T follicular helper cell (primary cell): ENCODE measurements around the gene MYCL.

Source experiments
- DNase-seq: peaks from one replicate; pipeline ENCODE4 v3.0.0-alpha.2; 2020; ENCODE audit warnings: low read depth

MYCL gene

DNA sequence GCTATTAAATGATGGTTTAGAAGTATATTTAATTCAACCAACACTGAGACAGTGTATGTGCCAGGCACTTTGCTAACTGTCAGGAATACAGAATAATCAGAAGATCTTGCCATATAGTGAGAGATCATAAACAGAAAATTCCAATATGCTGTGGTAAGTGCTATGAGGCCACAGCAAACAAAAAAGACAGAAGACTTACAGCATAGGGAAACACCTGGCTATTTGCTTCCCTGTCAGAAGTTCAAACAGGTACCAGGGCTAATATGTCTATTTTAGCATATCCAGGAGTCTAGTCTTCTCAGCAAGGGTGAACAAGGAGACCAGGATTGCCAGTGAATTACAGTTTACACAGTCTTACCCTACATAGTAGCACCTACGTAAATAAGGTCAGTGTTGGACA, 48.8 kb downstream of the MYCL start:
- DNase-seq, result no peak

DNA sequence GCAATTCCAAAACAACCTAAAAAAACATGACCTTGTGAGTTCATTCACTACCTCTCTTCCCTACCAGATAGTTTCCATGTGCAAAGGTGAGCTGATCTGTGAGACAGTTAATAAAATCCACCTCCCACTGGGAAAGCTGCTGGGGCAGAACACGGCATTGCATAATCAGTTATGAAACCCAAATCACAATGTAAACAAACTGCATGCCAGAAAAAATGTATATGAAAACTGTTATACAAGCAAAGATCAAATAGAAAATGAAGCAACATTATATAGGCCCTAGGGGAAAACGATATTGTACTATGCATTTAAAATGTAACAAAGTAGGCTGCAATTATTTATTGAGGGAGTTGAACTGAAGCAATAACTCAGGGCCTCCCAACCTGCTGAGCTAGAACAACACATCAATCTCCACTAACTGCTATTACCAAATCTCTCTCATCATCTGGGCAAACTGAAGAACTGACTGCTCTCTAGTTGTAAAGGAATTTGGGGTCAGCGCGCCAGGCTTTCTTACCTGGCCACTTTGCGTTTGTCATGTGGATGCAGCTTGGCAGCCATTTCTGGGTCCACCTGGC, 49.4 kb downstream of the MYCL start:
- DNase-seq, result no peak

DNA sequence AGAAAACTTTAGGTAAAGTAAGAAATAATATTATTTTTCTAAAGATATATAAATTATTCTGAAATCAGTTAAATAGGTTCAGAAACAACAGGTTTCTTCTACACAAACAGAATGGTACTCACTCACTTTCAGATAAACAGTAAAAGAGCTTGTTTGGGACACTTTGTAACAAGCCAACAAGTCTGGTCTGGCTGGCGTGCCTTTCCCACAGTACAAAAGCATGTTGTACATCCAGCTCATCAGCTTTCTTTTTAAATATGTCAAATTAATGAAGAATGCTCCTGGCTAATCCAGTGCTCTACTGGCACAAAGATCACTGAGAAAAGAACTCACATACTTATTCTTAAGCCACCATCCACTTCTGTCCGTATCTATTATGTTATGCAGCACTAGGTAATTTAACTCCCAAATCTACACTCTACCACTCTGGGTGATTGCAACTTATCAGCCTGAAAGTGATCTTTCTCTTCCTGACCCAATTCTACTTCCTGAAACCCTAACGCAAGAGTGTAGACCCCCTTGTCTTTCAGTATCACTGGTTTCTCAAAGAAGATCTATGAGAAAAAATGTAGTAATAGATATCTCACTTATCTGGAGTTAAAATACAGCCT, 51.0 kb downstream of the MYCL start:
- DNase-seq, result no peak

DNA sequence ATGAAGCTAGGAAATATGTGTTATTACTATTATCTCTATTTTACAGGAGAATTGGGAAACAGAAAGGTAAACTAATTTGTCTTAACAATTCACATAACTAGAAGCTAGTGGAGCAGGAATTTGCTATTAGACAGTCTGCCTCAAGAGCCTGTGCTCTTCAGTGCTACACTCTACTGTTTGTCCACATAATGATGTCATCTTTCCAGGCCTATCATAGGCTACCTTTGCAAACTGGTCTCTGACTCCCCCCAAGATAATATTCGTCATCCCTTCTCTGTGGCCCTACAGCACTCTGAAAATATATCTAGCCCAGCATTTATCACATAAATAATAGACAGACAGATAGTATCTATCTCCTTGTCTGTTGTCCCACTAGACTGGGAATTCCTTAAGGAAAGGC, 52.5 kb downstream of the MYCL start:
- no peak for DNase-seq

DNA sequence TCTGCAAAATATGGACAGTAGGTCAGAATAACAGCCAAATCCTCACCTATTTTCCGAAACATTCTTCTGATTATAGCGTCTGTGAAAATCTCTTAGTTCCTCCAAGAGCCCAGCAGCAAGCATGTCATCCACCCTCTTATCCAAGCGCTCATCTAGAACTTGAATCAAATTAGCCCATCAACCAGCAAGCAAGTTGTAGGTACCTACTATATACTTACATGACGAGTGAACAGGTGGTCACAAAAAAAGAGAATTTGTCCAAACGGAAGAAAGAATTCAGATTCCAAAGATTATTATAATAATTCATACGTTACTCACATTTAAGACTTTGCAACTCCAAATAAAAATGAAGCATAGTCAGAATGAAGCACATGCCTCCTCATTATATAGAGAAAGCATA, 53.8 kb downstream of the MYCL start:
- no peak for DNase-seq

DNA sequence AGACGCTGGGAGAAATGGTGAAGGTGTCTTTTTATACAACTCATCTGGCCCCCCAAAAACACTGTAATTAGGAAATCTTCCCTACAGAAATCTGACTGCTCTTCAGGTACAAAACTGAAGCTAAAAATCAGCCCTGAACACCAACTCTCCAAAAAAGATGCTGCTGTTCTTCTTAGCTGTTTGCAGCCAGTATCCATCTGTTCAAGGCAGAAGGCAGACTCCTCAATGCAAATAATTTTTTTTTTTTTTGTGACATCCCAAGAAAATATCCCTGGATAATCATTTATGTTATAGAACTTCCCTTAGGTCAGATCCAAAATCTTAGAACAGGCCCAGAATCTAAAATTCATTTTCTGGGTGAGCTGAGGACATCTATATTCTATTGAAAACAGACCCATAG, 54.9 kb downstream of the MYCL start:
- DNase-seq, result no peak

DNA sequence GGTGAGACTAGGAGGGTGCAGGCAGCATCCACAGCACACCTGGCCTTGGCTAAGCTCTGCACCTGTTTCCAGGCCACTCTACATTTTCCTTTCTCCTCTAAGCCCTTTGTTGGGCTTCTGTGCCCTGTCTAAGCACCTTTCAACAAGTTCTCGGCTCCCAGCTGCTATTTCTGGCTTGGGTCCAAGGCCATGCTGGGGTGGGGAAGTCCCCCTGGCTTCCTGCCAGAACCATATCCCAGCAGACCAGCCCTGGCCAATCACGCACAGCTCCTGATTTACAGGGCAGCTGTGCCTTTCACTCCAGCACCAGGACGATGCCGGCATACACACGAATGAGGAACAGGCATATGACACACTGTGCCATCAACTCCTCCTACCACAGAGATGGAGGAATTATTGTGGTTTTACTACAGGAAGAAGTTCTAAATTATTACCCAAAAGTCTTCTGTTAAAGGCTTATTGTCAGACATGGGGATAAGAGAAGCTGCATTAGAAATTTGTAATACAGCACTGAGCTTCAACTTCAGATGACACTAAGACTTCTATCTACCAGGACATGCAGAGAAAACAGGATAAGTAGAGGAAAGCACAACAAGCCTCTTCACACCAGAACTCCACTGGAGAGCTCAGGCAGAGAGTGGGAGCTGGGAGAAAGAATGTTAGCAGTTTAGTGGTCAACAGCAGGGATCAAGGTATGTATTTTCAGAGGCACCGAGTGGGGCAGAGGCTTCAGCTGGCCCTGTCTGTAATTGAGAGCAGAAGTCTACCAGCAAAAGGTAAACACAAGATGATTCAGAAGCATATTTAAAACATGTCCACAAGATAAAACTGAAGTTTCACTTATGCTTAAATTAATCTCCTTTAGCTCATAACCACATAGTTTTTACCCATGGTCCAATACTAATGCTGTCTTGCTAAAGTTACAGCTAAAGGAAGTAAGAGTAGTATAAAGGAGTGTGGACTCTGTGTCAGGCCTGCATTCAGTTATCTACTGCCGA, 55.8 kb downstream of the MYCL start:
- DNase-seq, result peak; percentile 83
